Mesodermal cell (in vitro differentiated cells): ENCODE data around the gene PPFIA1.
A peak's percentile ranks its signal among the peaks of the same experiment; 100 is the strongest.

Experiments used
- H3K27ac ChIP-seq: 2 replicates; pipeline ENCODE4 v1.7.0; 2013; ENCODE audit warnings: mild to moderate bottlenecking, low read depth, low read length, moderate library complexity; ENCODE audit not compliant: severe bottlenecking
- H3K36me3 ChIP-seq: 2 replicates; pipeline ENCODE4 v1.7.1; 2013; ENCODE audit warnings: mild to moderate bottlenecking, low read length, moderate library complexity; ENCODE audit not compliant: control insufficient read depth, insufficient read depth
- H3K4me1 ChIP-seq: one replicate; pipeline ENCODE4 v1.7.1; 2013; ENCODE audit warnings: mild to moderate bottlenecking, low read length; ENCODE audit not compliant: insufficient read depth, control insufficient read depth, poor library complexity, severe bottlenecking
- H3K4me3 ChIP-seq: 2 replicates; pipeline ENCODE4 v1.7.0; 2013; ENCODE audit warnings: low read length, control low read depth, mild to moderate bottlenecking; ENCODE audit not compliant: insufficient read depth, poor library complexity, severe bottlenecking; ENCODE audit errors: extremely low read depth
- H3K9me3 ChIP-seq: 2 replicates; pipeline ENCODE4 v1.7.1; 2013; ENCODE audit warnings: mild to moderate bottlenecking, low read length, moderate library complexity; ENCODE audit not compliant: control insufficient read depth
- WGBS, 2 experiments: methylation state at CpG; one replicate each; pipeline ENCODE4 v1.1.5; 2013; ENCODE audit warnings: missing lambda C conversion rate in 2 of 2; ENCODE audit not compliant: insufficient coverage in 2 of 2; 5-methylcytosine and 5-hydroxymethylcytosine counted together

Gene PPFIA1

GRCh38 chr11:70335511-70335910 lies 65.0 kb downstream of the PPFIA1 start:
- H3K27ac ChIP-seq: peak overlapping the region; percentile 17

GRCh38 chr11:70338594-70338993 lies 68.1 kb downstream of the PPFIA1 start:
- peaks cover 81% of the 10 kb centered on the region for H3K36me3 ChIP-seq

More at GRCh38 chr11:70335511-70335910, 65.0 kb downstream of the PPFIA1 start:
- no peaks in the 10 kb centered on the region for H3K9me3 ChIP-seq
- peaks cover 9% of the 10 kb centered on the region for H3K4me1 ChIP-seq
- no peak overlapping the region for H3K4me3 ChIP-seq
- H3K36me3 ChIP-seq: peaks cover 94% of the 10 kb centered on the region
- WGBS, 2 experiments: 92 to 100% methylated on average over 3 to 5 of the region's 7 CpGs

GRCh38 chr11:70339066-70339465 lies 68.6 kb downstream of the PPFIA1 start:
- Histone ChIP-seq H3K36me3 (peaks cover 81% of the 10 kb centered on the region), H3K4me1 (peaks cover 9% of the 10 kb centered on the region)
- 94 to 96% methylated on average over 4 to 7 of the region's 8 CpGs for WGBS, 2 experiments

More at GRCh38 chr11:70338594-70338993, 68.1 kb downstream of the PPFIA1 start:
- H3K4me1 ChIP-seq: peaks cover 9% of the 10 kb centered on the region
- H3K9me3 ChIP-seq: no peaks in the 10 kb centered on the region
- WGBS, 2 experiments: 92 to 98% methylated on average over 4 of the region's 4 CpGs
- H3K4me3 ChIP-seq: no peak overlapping the region
- no peak overlapping the region for H3K27ac ChIP-seq

GRCh38 chr11:70341881-70342429 lies 71.5 kb downstream of the PPFIA1 start:
- WGBS, 2 experiments: 91 to 93% methylated on average over 13 to 15 of the region's 15 CpGs
- no peaks in the 10 kb centered on the region for H3K9me3 ChIP-seq
- peaks cover 74% of the 10 kb centered on the region for H3K36me3 ChIP-seq
- H3K4me1 ChIP-seq: no peaks in the 10 kb centered on the region
- H3K27ac ChIP-seq: no peak overlapping the region
- H3K4me3 ChIP-seq: no peak overlapping the region

More at GRCh38 chr11:70339066-70339465, 68.6 kb downstream of the PPFIA1 start:
- Histone ChIP-seq H3K9me3 (no peaks in the 10 kb centered on the region), H3K4me3 (no peak overlapping the region), H3K27ac (no peak overlapping the region)

GRCh38 chr11:70343636-70344035 lies 73.1 kb downstream of the PPFIA1 start:
- H3K9me3 ChIP-seq: no peaks in the 10 kb centered on the region
- peaks cover 71% of the 10 kb centered on the region for H3K36me3 ChIP-seq
- no peaks in the 10 kb centered on the region for H3K4me1 ChIP-seq
- no peak overlapping the region for H3K27ac ChIP-seq
- WGBS, 2 experiments: 92 to 97% methylated on average over 8 to 11 of the region's 11 CpGs
- no peak overlapping the region for H3K4me3 ChIP-seq

- Histone ChIP-seq H3K36me3 (peaks cover 77% of the 10 kb centered on the region), H3K27ac (no peak overlapping the region), H3K4me3 (no peak overlapping the region), H3K9me3 (no peaks in the 10 kb centered on the region), H3K4me1 (no peaks in the 10 kb centered on the region)
- WGBS, 2 experiments: 100% methylated on average over 3 of the region's 12 CpGs; no CpG with 5 or more reads in 1 of the 2 experiments
These were observed 77.7 kb downstream of the PPFIA1 start for GRCh38 chr11:70348191-70348590.

GRCh38 chr11:70348608-70349007 lies 78.1 kb downstream of the PPFIA1 start:
- Histone ChIP-seq H3K9me3 (no peaks in the 10 kb centered on the region), H3K4me3 (no peak overlapping the region), H3K36me3 (peaks cover 77% of the 10 kb centered on the region), H3K4me1 (no peaks in the 10 kb centered on the region), H3K27ac (no peak overlapping the region)
- WGBS, 2 experiments: 100% methylated on average over 1 of the region's 1 CpG; no CpG with 5 or more reads in 1 of the 2 experiments

- 100% methylated on average over 2 of the region's 3 CpGs; no CpG with 5 or more reads in 1 of the 2 experiments for WGBS, 2 experiments
- Histone ChIP-seq H3K4me3 (no peak overlapping the region), H3K27ac (no peak overlapping the region), H3K4me1 (no peaks in the 10 kb centered on the region), H3K36me3 (peaks cover 83% of the 10 kb centered on the region), H3K9me3 (no peaks in the 10 kb centered on the region)
These were observed 81.2 kb downstream of the PPFIA1 start for GRCh38 chr11:70351646-70352045.

GRCh38 chr11:70352100-70352499 lies 81.6 kb downstream of the PPFIA1 start:
- no peaks in the 10 kb centered on the region for H3K4me1 ChIP-seq
- 100% methylated on average over 1 of the region's 1 CpG; no CpG with 5 or more reads in 1 of the 2 experiments for WGBS, 2 experiments
- peaks cover 85% of the 10 kb centered on the region for H3K36me3 ChIP-seq
- no peaks in the 10 kb centered on the region for H3K9me3 ChIP-seq
- H3K27ac ChIP-seq: no peak overlapping the region
- H3K4me3 ChIP-seq: no peak overlapping the region

- Histone ChIP-seq H3K9me3 (no peaks in the 10 kb centered on the region), H3K4me1 (no peaks in the 10 kb centered on the region), H3K4me3 (no peak overlapping the region), H3K27ac (no peak overlapping the region), H3K36me3 (peaks cover 86% of the 10 kb centered on the region)
- WGBS, 2 experiments: 86 to 93% methylated on average over 15 to 18 of the region's 19 CpGs
These were observed 82.1 kb downstream of the PPFIA1 start for GRCh38 chr11:70352601-70353000.

- H3K4me3 ChIP-seq: no peak overlapping the region
- no peaks in the 10 kb centered on the region for H3K4me1 ChIP-seq
- WGBS, 2 experiments: 100% methylated on average over 1 of the region's 2 CpGs; no CpG with 5 or more reads in 1 of the 2 experiments
- peaks cover 88% of the 10 kb centered on the region for H3K36me3 ChIP-seq
- no peaks in the 10 kb centered on the region for H3K9me3 ChIP-seq
- H3K27ac ChIP-seq: no peak overlapping the region
These were observed 82.8 kb downstream of the PPFIA1 start for GRCh38 chr11:70353329-70353728.
